H9 (cell line): ENCODE data around the gene ARPC5L. TPM values are rescaled to one million over a fixed set of nuclear protein-coding genes. Genes with fewer than 3 reads are reported as not detected.

ENCODE experiments used
- DNase-seq: peaks from one replicate; pipeline ENCODE4 v3.0.0-alpha.2; 2017
- H2AFZ ChIP-seq: one replicate; pipeline ENCODE4 v1.6.1; 2013; ENCODE audit warnings: mild to moderate bottlenecking, low read length, control low read depth, moderate library complexity
- H2AK5ac ChIP-seq: 2 replicates; pipeline ENCODE4 v1.6.1; 2013; ENCODE audit warnings: low read length, control low read depth, mixed read lengths; ENCODE audit not compliant: insufficient read length
- H2BK120ac ChIP-seq: one replicate; pipeline ENCODE4 v1.6.1; 2013; ENCODE audit warnings: low read depth, mild to moderate bottlenecking, low read length, control low read depth, inconsistent platforms; ENCODE audit not compliant: poor library complexity, severe bottlenecking
- H2BK12ac ChIP-seq: 2 replicates; pipeline ENCODE4 v1.6.1; 2013; ENCODE audit warnings: low read length, control low read depth, mixed read lengths, low read depth; ENCODE audit not compliant: insufficient read length
- H2BK15ac ChIP-seq: 2 replicates; pipeline ENCODE4 v1.6.1; 2013; ENCODE audit warnings: low read depth, low read length, control low read depth
- H2BK20ac ChIP-seq: one replicate; pipeline ENCODE4 v1.6.1; 2013; ENCODE audit warnings: low read depth, mild to moderate bottlenecking, low read length, control low read depth, inconsistent platforms; ENCODE audit not compliant: poor library complexity, severe bottlenecking
- H2BK5ac ChIP-seq: 2 replicates; pipeline ENCODE4 v1.6.1; 2013; ENCODE audit warnings: low read length, control low read depth, mixed read lengths; ENCODE audit not compliant: insufficient read length
- H3K14ac ChIP-seq: 2 replicates; pipeline ENCODE4 v1.6.1; 2013; ENCODE audit warnings: low read length, control low read depth; ENCODE audit not compliant: insufficient read depth
- H3K18ac ChIP-seq: 2 replicates; pipeline ENCODE4 v1.6.1; 2013; ENCODE audit warnings: low read depth, mild to moderate bottlenecking, mixed read lengths, low read length, control low read depth; ENCODE audit not compliant: insufficient read length
- H3K23ac ChIP-seq: 2 replicates; pipeline ENCODE4 v1.6.1; 2013; ENCODE audit warnings: low read length, control low read depth, mixed read lengths, low read depth; ENCODE audit not compliant: insufficient read length
- H3K23me2 ChIP-seq: 2 replicates; pipeline ENCODE4 v1.6.1; 2013; ENCODE audit warnings: low read depth, mild to moderate bottlenecking, mixed read lengths, low read length, control low read depth; ENCODE audit not compliant: insufficient read length, poor library complexity, severe bottlenecking
- H3K27ac ChIP-seq: 2 replicates; pipeline ENCODE4 v1.5.1; 2013; ENCODE audit warnings: low read length, control low read depth, mixed read lengths, low read depth; ENCODE audit not compliant: insufficient read length
- H3K27me3 ChIP-seq: 2 replicates; pipeline ENCODE4 v1.6.1; 2013; ENCODE audit warnings: low read length, control low read depth, inconsistent platforms; ENCODE audit not compliant: insufficient read depth
- H3K4ac ChIP-seq: 2 replicates; pipeline ENCODE4 v1.6.1; 2013; ENCODE audit warnings: low read depth, mild to moderate bottlenecking, control low read depth, inconsistent platforms, low read length, moderate library complexity
- H3K4me1 ChIP-seq: 2 replicates; pipeline ENCODE4 v1.6.1; 2013; ENCODE audit warnings: low read length, control low read depth, inconsistent platforms; ENCODE audit not compliant: insufficient read depth
- H3K4me2 ChIP-seq: 2 replicates; pipeline ENCODE4 v1.6.1; 2013; ENCODE audit warnings: low read length, control low read depth, mixed read lengths; ENCODE audit not compliant: insufficient read length, insufficient read depth
- H3K56ac ChIP-seq: 2 replicates; pipeline ENCODE4 v1.6.1; 2013; ENCODE audit warnings: low read depth, mild to moderate bottlenecking, mixed read lengths, low read length, control low read depth; ENCODE audit not compliant: insufficient read length
- H3K79me1 ChIP-seq: 2 replicates; pipeline ENCODE4 v1.6.1; 2013; ENCODE audit warnings: low read depth, mild to moderate bottlenecking, moderate library complexity, low read length, control low read depth, inconsistent platforms; ENCODE audit not compliant: insufficient read depth, poor library complexity, severe bottlenecking
- H3K79me2 ChIP-seq: 2 replicates; pipeline ENCODE4 v1.6.1; 2013; ENCODE audit warnings: low read length, control low read depth, inconsistent platforms; ENCODE audit not compliant: insufficient read depth
- H3K9ac ChIP-seq: 2 replicates; pipeline ENCODE4 v1.6.1; 2013; ENCODE audit warnings: low read length, control low read depth, mixed read lengths; ENCODE audit not compliant: insufficient read length; ENCODE audit errors: extremely low read depth
- H3K9me3 ChIP-seq: one replicate; pipeline ENCODE4 v1.6.1; 2013; ENCODE audit warnings: low read depth, low read length, inconsistent platforms; ENCODE audit not compliant: control insufficient read depth
- H3T11ph ChIP-seq: one replicate; pipeline ENCODE4 v1.6.1; 2013; ENCODE audit warnings: mild to moderate bottlenecking, low read length, control low read depth, inconsistent platforms
- H4K20me1 ChIP-seq: one replicate; pipeline ENCODE4 v1.6.1; 2013; ENCODE audit not compliant: control insufficient read depth, insufficient read length, insufficient read depth
- H4K5ac ChIP-seq: 2 replicates; pipeline ENCODE4 v1.6.1; 2013; ENCODE audit warnings: low read depth, mild to moderate bottlenecking, mixed read lengths, low read length, control low read depth; ENCODE audit not compliant: insufficient read length
- H4K8ac ChIP-seq: replicated peaks from 2 replicates; pipeline ENCODE4 v1.6.1; 2013; ENCODE audit warnings: low read length, control low read depth, mixed read lengths, low read depth; ENCODE audit not compliant: insufficient read length
- H4K91ac ChIP-seq: 2 replicates; pipeline ENCODE4 v1.6.1; 2013; ENCODE audit warnings: low read depth, mild to moderate bottlenecking, moderate library complexity, mixed read lengths, low read length, control low read depth; ENCODE audit not compliant: insufficient read length
- H3K27ac Mint-ChIP-seq, 3 experiments: 2 replicates in 2 of 3; 3 replicates in 1 of 3; pipeline ENCODE4 v1.8.0; 2020 to 2021; ENCODE audit warnings: mixed read lengths in 3 of 3, mild to moderate bottlenecking in 1 of 3, moderate library complexity in 1 of 3
- H3K27me3 Mint-ChIP-seq: 2 replicates; pipeline ENCODE4 v1.8.0; 2021; ENCODE audit warnings: low read depth, mild to moderate bottlenecking, moderate library complexity, mixed read lengths
- H3K36me3 Mint-ChIP-seq, 3 experiments: 2 replicates in 2 of 3; 3 replicates in 1 of 3; pipeline ENCODE4 v1.8.0; 2020 to 2021; ENCODE audit warnings: low read depth in 3 of 3, mixed read lengths in 3 of 3; ENCODE audit not compliant: insufficient read depth in 1 of 3
- H3K4me1 Mint-ChIP-seq, 2 experiments: 2 replicates each; pipeline ENCODE4 v1.8.0; 2020; ENCODE audit warnings: mixed read lengths in 2 of 2
- H3K4me3 Mint-ChIP-seq, 2 experiments: 2 replicates in 1 of 2; 3 replicates in 1 of 2; pipeline ENCODE4 v1.8.0; 2020 to 2021; ENCODE audit warnings: mild to moderate bottlenecking in 2 of 2, mixed read lengths in 2 of 2, moderate library complexity in 1 of 2
- H3K9me3 Mint-ChIP-seq, 2 experiments: 2 replicates in 1 of 2; 3 replicates in 1 of 2; pipeline ENCODE4 v1.8.0; 2020; ENCODE audit warnings: mild to moderate bottlenecking in 2 of 2, mixed read lengths in 2 of 2, moderate library complexity in 1 of 2
- CTCF ChIP-seq: fragments of 200-600 bp; sonication (generic); conservative IDR thresholded peaks from 3 replicates; pipeline ENCODE4 v1.8.0; 2021; ENCODE audit warnings: antibody characterized with exemption, mild to moderate bottlenecking
- WGBS: extraction: QIAGEN DNeasy Blood & Tissue Kit; methylation state at CpG from one replicate; pipeline ENCODE4 v1.1.7; 2013; ENCODE audit warnings: missing lambda C conversion rate, low lambda C conversion rate, mixed read lengths; ENCODE audit not compliant: insufficient read length; ENCODE audit errors: extremely low coverage; 5-methylcytosine and 5-hydroxymethylcytosine counted together
- total RNA-seq: library from RNA; stranded (reverse); gene quantifications from 2 replicates; pipeline ENCODE4 v1.2.1, GENCODE V29; 2021

ARPC5L gene
- total RNA-seq, 1 experiment from 2014 or later, result 67.7 TPM

- no peak overlapping the region for H2BK12ac ChIP-seq
- no peak overlapping the region for H4K8ac ChIP-seq
- no peak overlapping the region for H3K23ac ChIP-seq
- no peak for TF ChIP-seq CTCF
- H3K9ac ChIP-seq, result no peak overlapping the region
- H3K9me3 ChIP-seq, result no peaks in the 10 kb centered on the region
- no peaks in the 10 kb centered on the region for H3K23me2 ChIP-seq
- no peak overlapping the region for H3K27ac ChIP-seq
- H3K14ac ChIP-seq, result no peak overlapping the region
- DNase-seq, result no peak
- no peak overlapping the region for H3T11ph ChIP-seq
- peak overlapping the region in 1 of 3 experiments; percentile 84; a peak in 3 of 7 replicates for H3K27ac Mint-ChIP-seq
- no peak overlapping the region for H4K91ac ChIP-seq
- 0 out of 5 replicates have a peak overlapping the region, but pooled peaks of 1 of the 2 experiments have one; percentile 6 for H3K4me3 Mint-ChIP-seq
- no peak overlapping the region for H2BK15ac ChIP-seq
- H3K56ac ChIP-seq, result no peak overlapping the region
- no peak overlapping the region for H2BK5ac ChIP-seq
- H4K5ac ChIP-seq, result no peak overlapping the region
- no peak overlapping the region for H3K4ac ChIP-seq
- no peaks in the 10 kb centered on the region for H3K79me2 ChIP-seq
- no peaks in the 10 kb centered on the region for H4K20me1 ChIP-seq
- no CpG with 5 or more reads among the region's 16 CpGs for WGBS
- H3K27me3 ChIP-seq, result no peaks in the 10 kb centered on the region
- H2BK20ac ChIP-seq, result no peak overlapping the region
- no peak overlapping the region for H2AK5ac ChIP-seq
- H2AFZ ChIP-seq, result no peak overlapping the region
- H3K18ac ChIP-seq, result no peak overlapping the region
- no peaks in the 10 kb centered on the region for H3K9me3 Mint-ChIP-seq
- H3K36me3 Mint-ChIP-seq, result peaks cover 8 to 41% (median 33%) of the 10 kb centered on the region in 3 experiments
- H3K79me1 ChIP-seq, result no peaks in the 10 kb centered on the region
- H3K4me1 Mint-ChIP-seq, result peaks cover 49 to 50% of the 10 kb centered on the region in 2 experiments
- no peak overlapping the region for H3K4me2 ChIP-seq
- peaks cover 14% of the 10 kb centered on the region for H3K4me1 ChIP-seq
- H2BK120ac ChIP-seq, result no peak overlapping the region
- no peaks in the 10 kb centered on the region for H3K27me3 Mint-ChIP-seq
Measured at GRCh38 chr9:124881138-124881743, 19.3 kb downstream of the ARPC5L start.
